Neural crest cell (in vitro differentiated cells): ENCODE data around the gene QRFPR. TPM values are rescaled to one million over a fixed set of nuclear protein-coding genes. Genes with fewer than 3 reads are reported as not detected.

Experiments
- DNase-seq: peaks from one replicate; pipeline ENCODE4 v3.0.0; 2021; ENCODE audit warnings: low read depth, mixed read lengths, low spot score
- H3K27ac Mint-ChIP-seq: one replicate; pipeline ENCODE4 v1.8.0; 2021; ENCODE audit warnings: mild to moderate bottlenecking, mixed read lengths; ENCODE audit not compliant: unreplicated experiment
- H3K27me3 Mint-ChIP-seq: 2 replicates; pipeline ENCODE4 v1.8.0; 2021; ENCODE audit warnings: low read depth, mild to moderate bottlenecking, mixed read lengths
- H3K36me3 Mint-ChIP-seq: 2 replicates; pipeline ENCODE4 v1.8.0; 2021; ENCODE audit warnings: low read depth, mild to moderate bottlenecking, mixed read lengths
- H3K4me1 Mint-ChIP-seq: 2 replicates; pipeline ENCODE4 v1.8.0; 2021; ENCODE audit warnings: mixed read lengths
- H3K4me3 Mint-ChIP-seq: one replicate; pipeline ENCODE4 v1.8.0; 2021; ENCODE audit warnings: mild to moderate bottlenecking, mixed read lengths
- H3K9me3 Mint-ChIP-seq: 2 replicates; pipeline ENCODE4 v1.8.0; 2021; ENCODE audit warnings: mixed read lengths
- total RNA-seq: library from RNA; stranded (reverse); gene quantifications from 2 replicates; pipeline ENCODE4 v1.2.1, GENCODE V29; 2021
- TF ChIP-seq, protein P1 (sequence below): fragments of 200-600 bp; sonication (generic); conservative IDR thresholded peaks from 2 replicates; pipeline ENCODE4 v1.5.0; 2021; ENCODE audit warnings: antibody characterized with exemption, mild to moderate bottlenecking

QRFPR gene
- total RNA-seq, 1 donor from 2014 or later: 0.51 TPM

DNA sequence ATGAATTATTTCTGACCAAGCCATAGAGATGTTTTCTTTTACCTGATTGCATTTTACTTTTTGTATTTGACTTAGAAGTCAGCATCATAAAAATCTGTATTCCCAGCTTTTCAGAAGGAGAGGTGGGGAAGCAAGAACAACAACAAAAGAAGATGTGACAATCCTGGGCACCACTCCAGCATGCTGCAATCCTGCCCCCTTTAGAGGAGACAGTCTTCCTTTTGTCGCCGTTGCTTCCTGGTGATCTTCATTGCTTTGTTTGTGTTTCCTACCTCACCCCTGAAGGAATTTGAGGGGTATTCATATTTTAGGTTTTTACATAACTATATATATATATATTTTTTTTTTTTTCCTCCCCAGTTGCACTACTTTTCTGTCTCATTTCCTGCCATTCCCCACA is 3.7 kb downstream of the QRFPR start:
- no peak overlapping the region for H3K4me3 Mint-ChIP-seq
- H3K36me3 Mint-ChIP-seq: no peaks in the 10 kb centered on the region
- H3K9me3 Mint-ChIP-seq: no peaks in the 10 kb centered on the region

DNA sequence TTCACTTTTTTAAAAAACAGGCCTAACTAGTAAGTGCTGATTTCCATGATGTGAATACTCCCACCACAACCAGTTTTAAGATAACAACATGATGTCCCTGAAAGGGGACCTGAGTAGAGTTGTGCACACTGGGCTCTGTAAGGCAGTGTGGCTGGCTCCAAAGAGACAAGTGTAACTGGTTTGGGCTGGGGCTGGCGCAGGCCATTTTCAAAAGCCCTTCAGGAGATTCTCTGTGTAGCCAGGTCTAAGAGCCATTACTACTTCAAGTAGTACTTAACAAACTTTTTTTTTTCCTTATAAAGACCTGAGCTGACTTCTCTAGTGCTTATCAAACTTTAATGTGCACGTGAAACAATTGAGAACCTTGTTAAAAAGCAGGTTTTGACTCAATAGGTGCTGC is 4.3 kb downstream of the QRFPR start:
- Mint-ChIP-seq H3K27ac (no peak overlapping the region), H3K4me3 (no peak overlapping the region), H3K27me3 (peaks cover 62% of the 10 kb centered on the region), H3K36me3 (no peaks in the 10 kb centered on the region), H3K4me1 (peaks cover 7% of the 10 kb centered on the region), H3K9me3 (no peaks in the 10 kb centered on the region)
- TF ChIP-seq, protein P1, sequence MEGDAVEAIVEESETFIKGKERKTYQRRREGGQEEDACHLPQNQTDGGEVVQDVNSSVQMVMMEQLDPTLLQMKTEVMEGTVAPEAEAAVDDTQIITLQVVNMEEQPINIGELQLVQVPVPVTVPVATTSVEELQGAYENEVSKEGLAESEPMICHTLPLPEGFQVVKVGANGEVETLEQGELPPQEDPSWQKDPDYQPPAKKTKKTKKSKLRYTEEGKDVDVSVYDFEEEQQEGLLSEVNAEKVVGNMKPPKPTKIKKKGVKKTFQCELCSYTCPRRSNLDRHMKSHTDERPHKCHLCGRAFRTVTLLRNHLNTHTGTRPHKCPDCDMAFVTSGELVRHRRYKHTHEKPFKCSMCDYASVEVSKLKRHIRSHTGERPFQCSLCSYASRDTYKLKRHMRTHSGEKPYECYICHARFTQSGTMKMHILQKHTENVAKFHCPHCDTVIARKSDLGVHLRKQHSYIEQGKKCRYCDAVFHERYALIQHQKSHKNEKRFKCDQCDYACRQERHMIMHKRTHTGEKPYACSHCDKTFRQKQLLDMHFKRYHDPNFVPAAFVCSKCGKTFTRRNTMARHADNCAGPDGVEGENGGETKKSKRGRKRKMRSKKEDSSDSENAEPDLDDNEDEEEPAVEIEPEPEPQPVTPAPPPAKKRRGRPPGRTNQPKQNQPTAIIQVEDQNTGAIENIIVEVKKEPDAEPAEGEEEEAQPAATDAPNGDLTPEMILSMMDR: no peak
- no peak for DNase-seq

More for the DNA sequence above, 3.7 kb downstream of the QRFPR start:
- peaks cover 67% of the 10 kb centered on the region for H3K27me3 Mint-ChIP-seq
- DNase-seq: no peak
- peaks cover 7% of the 10 kb centered on the region for H3K4me1 Mint-ChIP-seq
- TF ChIP-seq, protein P1: no peak
- no peak overlapping the region for H3K27ac Mint-ChIP-seq

DNA sequence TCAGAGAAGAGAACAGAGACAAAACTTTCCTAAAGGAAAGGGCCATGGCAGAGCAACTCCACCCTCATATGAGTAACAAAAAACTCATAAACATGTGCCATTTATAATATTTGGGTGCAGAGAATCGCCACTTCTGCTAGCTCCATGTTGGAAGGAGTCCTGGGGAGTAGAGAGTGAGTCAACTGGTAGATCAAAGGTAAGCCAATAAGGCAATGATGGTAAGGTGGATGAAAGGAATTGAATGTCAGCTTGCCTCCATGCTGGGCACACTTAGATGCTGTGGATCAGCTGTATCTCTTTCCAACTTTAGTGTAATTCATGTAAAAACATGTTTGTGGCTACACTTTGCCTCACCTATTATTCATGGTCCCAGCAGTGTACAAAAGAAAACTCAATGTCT is 4.7 kb downstream of the QRFPR start:
- TF ChIP-seq, protein P1: no peak
- Mint-ChIP-seq H3K4me1 (peaks cover 7% of the 10 kb centered on the region), H3K4me3 (no peak overlapping the region), H3K27me3 (peaks cover 58% of the 10 kb centered on the region), H3K27ac (no peak overlapping the region), H3K36me3 (no peaks in the 10 kb centered on the region), H3K9me3 (no peaks in the 10 kb centered on the region)
- DNase-seq: no peak

DNA sequence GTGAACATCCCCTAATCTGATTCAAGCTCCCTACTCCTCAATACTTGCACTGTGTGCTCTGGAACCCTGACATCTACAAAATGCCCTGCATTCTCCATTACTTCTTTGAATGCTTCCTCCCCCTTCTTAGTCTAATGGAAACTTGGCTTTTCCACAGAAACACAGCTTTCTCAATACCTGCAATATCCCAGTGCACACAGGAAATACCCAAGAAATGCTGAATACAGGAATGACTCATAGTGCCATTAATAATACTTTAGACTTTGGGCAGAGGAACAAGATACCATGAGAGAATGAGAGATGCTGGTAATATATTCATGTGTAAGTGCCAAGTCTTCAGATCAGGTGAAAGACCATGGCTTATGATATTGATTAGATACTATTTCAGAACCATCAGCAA is 5.6 kb downstream of the QRFPR start:
- Mint-ChIP-seq H3K4me1 (peaks cover 6% of the 10 kb centered on the region), H3K36me3 (no peaks in the 10 kb centered on the region), H3K9me3 (no peaks in the 10 kb centered on the region), H3K27ac (no peak overlapping the region), H3K27me3 (peaks cover 49% of the 10 kb centered on the region), H3K4me3 (no peak overlapping the region)
- TF ChIP-seq, protein P1: no peak
- DNase-seq: no peak

DNA sequence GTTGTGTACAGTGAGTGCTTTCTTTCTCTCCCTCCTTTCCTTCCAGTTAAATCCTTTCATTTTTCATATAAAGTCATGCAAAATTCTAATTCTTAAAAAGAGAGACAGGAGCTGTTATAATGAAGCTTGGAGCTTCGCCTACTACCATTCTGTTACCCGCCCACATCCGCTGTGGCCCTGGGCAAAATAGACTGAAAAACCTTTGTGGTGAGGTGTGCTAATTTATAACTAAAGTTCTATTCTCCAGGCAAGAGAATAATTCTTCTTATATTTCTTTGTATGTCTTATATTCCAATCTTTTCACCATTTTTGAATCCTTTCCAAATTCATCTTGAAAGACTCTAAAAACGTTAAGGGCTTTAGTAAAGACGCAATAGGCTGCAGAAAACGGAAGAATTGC is 7.0 kb downstream of the QRFPR start:
- Mint-ChIP-seq H3K36me3 (no peaks in the 10 kb centered on the region), H3K27me3 (peaks cover 35% of the 10 kb centered on the region), H3K27ac (no peak overlapping the region), H3K4me3 (no peak overlapping the region), H3K9me3 (no peaks in the 10 kb centered on the region), H3K4me1 (no peaks in the 10 kb centered on the region)
- no peak for DNase-seq
- TF ChIP-seq, protein P1: no peak
